HG03064 (cell line): ENCODE data around the gene CA11.
A peak's percentile ranks its signal among the peaks of the same experiment; 100 is the strongest.
"Not testable (repeated sequence)": the region's sequence is repeated elsewhere in the genome, so short reads cannot be mapped to it uniquely, and the experiment has no call there.

ENCODE experiments used
- ATAC-seq: cut with Tn5 transposase; IDR thresholded peaks from one replicate; pipeline ENCODE4 v1.9.1; 2021; ENCODE audit warnings: low read depth; ENCODE audit not compliant: unreplicated experiment

Gene CA11

DNA sequence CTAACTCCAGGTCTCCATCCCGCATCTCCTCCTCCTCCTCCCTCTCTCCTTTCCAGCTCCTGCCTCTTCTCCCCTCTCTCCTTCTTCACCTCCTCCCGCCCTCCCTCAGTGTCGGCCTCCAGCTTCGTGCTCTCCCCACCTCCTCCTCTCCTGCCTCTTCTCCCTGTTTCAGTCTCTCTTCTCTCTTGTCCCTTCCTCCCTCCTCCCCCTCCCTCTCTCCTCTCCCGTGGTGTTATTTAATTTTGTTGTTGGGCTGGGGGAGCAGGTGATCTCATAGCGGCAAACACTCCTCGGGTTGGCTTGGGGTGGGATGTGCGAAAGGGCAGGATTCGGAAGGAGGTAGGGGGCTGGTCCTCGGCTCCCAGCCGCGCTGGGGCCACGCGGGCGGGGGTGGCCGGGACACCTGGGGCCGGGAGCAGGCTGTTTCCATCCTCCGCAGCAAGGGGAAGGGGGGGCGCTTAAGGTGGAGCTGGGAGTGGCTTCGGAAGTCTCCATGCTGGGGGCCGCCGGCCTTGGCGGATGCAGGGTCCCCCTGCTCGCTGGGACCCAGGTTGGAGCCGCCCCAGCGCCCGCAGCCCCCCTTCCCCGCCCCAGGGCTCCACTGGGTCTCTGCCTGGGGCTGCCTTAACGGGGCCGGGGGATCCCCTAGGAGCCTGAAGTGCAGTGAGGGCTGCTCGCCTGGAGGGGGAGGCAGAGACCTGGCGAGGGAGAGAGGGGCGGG, at the start of gene CA11:
CA11 (minus strand) TSS at position 187 of the 721 bp plus-strand sequence. CDS start 555 bp downstream, outside the sequence.
- ATAC-seq: peak; percentile 68

DNA sequence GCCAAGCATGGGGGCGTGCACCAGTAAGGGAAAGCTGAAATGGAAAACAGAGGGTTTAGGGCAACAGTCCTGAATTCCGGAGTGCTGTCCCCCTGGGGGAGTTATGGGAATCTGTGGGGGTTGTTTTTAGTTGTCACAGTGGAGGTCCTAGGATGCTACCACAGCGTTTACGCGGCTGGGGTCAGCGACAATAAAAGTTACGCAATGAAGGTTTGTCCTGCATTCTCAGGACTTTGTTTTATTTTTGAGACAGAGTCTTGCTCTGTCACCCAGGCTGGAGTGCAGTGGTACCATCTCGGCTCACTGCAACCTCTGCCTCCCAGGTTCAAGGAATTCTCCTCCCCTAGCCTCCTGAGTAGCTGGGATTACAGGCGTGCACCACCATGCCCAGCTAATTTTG, 47.6 kb upstream of the CA11 start:
- not testable (repeated sequence) for ATAC-seq

DNA sequence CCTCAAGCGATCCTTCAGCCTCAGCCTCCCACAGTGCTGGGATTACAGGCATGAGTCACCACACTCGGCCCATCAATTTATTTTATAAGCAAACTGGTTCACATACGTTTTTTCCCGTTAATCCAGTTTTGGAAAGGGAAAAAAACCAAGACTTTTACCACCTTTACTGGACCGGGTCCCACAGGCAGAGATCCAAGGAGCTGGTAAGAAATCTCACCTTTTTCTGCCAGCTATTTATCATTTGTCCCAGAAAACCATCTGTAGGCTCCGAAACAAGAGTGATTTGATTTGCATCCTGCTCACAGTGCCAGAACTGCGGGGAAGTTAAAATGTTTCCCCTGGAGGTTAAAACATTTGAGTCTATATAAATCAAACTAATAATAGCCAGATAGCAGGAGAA, 43.5 kb upstream of the CA11 start:
- ATAC-seq: no peak

DNA sequence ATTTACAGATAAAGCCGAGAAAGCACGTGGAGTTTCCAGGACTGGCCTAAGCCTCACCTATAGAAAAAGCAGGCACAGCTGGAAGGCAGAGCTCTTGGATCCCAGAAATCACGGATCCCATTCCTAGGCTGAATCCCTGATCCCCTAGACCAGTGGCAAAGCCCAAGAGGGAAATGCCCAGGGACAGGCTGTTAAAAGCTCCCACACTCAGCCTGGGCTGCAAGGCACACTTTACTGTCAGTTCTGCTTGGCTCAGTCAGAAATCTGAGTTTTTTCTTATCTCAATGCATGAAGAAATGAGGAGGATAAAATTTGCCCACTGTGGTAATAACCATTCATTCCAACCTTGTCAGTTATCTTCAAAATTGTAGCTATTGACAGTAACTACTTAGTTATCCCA, 41.8 kb upstream of the CA11 start:
- no peak for ATAC-seq

DNA sequence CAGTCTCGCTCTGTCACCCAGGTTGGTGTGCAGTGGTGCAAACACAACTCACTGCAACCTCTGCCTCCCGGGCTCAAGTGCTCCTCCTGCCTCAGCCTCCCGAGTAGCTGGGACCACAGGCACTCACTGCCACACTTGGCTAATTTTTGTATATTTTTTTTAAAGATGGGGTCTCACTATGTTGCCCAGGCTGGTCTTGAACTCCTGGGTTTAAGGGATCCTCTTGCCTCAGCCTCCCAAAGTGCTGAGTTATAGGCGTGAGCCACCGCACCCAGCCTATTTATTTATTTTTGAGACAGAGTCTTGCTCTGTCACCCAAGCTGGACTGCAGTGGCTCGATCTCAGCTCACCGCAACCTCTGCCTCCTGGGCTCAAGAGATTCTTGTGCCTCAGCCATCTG, 40.6 kb upstream of the CA11 start:
- not testable (repeated sequence) for ATAC-seq

DNA sequence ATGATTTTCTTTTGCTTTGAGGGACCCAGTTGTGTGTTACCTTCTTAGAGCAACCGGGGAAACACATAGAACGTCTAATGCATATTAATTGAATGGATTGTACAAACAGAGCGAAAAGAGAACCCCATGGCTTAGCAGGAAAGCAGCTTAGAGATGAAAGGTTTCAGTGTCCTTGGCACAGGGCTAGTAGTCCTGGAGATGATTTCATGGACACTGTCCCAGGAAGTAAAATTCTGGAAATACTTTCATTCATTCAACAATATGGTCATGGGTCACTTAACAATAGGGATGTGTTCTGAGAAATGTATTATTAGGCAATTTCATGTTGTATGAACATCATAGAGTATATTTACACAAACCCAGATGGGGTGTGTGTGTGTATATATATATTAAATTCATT, 40.1 kb upstream of the CA11 start:
- ATAC-seq: no peak

DNA sequence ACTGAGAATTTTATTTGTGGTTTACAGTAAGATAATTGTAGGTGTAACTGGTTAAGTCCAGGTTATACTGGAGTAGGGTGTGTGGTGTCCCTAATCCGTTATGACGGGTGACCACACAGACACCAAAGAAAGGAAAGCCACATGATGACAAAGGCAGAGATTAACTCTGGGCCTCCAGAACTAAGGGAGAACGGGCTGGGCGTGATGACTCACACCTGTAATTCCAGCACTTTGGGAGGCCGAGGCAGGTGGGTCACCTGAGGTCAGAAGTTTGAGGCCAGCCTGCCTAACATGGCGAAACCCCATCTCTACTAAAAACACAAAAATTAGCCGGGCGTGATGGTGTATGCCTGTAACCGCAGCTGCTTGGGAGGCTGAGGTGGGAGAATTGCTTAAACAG, 39.6 kb upstream of the CA11 start:
- ATAC-seq: no peak

DNA sequence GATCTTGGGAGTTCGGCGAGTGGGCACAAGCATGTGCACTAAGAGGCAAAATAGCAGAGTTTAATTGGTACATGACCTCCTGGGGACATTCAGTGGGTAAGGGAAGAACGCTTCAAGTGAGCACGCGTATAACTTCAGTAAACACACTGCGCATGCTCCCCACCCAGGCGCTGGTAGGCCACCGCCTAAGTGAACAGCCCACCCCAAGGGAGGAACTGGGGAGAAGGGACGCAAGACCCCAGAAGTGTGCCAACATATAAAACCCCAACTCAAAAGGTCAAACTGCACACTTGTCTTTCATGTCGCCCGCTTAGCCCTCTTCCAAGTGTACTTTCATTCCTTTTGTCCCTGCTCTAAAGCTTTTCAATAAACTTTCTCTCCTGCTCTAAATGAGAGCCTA, 37.4 kb upstream of the CA11 start:
- no peak for ATAC-seq

DNA sequence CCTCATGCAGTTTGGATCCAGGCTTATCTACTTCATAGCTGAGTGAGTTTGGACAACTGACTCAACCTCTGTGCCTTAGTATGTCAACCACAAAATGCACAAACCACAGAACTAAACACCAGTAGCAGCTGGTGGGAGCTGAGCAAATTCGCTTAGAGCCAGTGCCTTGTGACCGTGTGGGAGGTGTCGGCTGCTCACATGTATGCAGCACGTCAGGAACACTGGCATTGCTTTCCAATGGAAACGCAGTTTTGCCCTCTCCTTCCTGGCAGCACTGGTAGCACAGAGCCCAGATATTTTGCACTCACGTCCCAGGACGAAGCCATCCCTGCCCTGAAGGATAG, 35.1 kb upstream of the CA11 start:
- ATAC-seq: no peak

DNA sequence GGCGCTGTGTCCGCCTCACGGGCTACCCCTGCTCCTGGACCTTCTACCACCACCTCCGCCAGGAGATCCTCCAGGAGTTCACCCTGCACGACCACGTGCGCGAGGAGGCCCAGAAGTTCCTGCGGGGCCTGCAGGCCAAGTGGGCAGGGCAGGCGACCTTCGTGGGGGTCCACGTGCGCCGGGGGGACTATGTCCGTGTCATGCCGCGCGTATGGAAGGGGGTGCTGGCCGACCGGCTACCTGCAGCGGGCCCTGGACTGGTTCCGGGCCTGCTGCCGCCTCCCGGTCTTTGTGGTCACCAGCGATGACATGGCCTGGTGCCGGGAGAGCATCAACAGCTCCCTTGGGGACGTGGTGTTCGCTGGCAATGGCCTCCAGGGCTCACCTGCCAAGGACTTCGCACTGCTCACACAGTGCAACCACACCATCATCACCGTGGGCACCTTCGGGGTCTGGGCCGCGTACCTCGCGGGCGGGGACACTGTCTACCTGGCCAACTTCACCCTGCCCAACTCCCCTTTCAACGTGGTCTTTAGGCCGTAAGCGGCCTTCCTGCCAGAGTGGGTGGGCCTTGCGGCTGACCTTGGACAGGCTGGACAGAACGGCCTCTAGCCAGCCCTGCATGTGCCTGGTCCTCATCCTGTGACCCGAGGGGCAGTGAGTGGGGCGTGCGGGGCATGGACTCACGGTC, 34.6 kb upstream of the CA11 start:
- ATAC-seq: no peak

DNA sequence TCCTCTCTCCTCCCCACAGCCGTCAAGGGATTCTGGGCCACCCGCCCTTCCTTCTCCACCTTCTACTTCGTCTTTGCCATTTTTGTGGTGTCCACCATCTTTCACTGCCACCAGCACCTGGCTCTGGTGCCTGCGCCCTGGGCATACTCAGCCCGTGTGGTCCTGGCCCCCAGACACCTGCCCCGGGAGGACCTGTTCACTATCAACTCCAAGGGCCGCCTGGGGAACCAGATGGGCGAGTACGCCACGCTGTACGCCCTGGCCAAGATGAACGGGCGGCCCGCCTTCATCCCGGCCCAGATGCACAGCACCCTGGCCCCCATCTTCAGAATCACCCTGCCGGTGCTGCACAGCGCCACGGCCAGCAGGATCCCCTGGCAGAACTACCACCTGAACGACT, 34.0 kb upstream of the CA11 start:
- not testable (repeated sequence) for ATAC-seq

DNA sequence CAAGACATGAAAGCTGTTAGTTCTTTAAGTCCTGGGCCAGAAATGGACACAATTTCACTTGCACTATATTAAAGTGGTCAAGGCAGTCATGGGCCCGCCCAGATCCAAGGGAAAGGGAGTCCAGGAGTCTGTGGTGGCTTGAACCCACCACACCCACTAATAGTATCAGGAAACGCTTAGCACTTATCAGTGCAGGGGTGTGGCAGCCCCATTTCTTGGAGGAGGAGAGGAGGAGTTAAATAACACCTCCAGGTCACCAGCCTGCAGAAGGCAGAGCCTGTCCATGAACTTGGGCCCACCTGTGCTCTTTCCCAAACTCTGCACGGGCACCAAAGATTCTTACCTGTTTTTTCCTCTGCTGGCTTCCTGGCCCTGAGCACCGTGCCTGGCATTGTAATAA, 32.2 kb upstream of the CA11 start:
- ATAC-seq: no peak

DNA sequence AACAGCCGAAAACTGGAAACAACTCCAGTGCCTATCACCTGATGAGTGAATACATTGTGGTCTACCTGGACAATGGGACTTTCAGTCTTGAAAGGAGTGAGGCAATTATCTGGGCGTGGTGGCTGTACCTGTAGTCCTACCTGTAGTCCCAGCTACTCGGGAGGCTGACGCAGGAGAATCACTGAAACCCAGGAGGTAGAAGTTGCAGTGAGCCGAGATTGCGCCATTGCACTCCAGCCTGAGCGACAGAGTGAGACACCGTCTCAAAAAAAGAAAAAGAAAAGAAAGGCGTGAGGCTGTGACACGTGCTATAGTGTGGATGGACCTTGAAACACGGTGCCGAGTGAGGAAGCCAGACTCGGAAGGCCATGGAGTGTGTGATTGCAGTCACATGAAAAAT, 30.9 kb upstream of the CA11 start:
- no peak for ATAC-seq

DNA sequence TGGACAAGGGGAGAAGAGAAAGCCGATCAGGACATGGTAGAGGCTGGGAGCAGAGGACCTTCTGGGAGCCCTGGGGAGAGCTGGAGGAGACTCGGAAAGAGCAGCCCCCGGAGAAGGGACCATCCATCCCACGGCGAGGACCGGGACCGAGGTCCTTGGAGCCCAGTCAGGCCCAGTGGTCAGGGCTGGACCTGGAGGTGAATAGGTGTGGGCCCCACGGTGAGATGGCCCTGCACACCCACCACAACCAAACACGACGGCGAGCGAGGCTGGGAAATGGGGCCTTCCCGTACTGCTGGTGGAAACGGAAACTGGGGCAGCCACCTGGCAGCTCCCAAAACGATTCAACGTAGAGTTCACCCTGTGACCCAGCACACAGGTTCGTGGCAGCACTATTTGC, 30.5 kb upstream of the CA11 start:
- ATAC-seq: no peak

DNA sequence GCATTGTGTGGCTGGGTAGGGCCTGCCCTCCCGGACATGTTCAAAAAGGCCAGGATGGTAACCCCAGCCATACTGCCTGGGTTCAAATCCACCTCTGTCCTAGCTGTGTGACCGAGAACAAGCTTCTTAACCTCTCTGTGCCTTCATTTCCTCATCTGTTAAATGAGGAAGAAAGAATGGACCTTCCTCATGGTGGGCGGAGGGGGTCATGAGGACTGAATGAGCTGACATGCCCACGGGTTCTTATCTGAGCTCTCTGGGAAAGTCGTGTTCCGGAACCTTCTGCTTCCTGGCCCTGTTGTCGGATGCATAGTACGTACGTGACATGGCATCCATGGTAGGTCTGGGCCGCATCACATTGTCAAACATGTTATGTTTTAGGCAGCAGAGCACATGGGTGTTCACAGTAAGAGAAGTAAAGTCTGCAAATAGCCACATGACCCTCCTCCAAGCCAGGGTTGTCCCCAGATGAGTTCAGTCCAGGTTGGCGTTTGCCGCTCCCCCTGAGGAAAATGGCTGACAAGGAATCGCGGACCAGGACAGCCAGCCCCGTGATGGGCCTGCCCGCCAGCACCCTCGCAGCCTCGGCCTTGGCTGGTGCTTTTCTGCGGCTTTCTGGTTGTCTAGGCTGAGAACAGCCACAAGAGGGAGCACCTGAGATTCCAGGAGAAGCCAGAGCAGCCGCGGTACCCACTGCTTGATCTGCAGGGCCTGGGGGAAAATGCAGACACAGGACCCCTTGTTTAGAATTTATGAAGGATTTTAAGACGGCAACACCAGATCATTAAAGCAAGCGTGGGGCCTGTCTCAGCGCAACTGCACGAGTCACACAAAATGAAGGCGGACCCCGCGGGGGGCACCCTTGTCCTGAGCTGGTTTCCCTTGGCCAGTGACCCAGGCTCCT, 29.2 kb upstream of the CA11 start:
- ATAC-seq: no peak

DNA sequence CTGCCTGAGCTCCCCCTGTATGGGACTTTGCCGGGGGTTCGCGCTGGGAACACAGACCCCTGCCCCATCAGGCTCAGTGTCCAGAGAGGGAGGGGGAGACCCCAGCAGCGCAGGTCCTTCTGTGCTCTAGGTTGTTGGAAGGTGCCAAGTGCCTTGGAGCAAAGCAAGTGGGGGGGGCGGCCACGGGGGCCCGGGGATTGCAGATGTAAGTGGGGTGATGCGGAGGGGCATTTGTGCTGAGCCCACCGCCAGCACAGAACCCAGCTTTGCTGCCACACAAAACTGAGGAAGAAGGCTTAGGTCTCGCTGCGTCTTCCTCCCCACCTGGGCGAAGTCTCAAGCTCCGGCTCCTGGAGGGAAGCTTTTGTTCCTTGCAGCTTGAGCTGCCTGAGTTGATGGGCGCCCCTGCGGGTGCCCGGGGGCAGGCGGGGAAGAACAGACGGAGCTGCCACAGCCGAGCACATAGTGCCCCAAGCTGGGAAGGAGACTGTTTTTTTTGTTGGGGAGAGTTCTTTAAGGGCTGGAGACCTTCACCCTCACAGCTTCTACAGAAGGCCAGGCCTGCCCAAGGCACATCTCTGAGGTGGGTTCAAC, 28.3 kb upstream of the CA11 start:
- ATAC-seq: no peak

DNA sequence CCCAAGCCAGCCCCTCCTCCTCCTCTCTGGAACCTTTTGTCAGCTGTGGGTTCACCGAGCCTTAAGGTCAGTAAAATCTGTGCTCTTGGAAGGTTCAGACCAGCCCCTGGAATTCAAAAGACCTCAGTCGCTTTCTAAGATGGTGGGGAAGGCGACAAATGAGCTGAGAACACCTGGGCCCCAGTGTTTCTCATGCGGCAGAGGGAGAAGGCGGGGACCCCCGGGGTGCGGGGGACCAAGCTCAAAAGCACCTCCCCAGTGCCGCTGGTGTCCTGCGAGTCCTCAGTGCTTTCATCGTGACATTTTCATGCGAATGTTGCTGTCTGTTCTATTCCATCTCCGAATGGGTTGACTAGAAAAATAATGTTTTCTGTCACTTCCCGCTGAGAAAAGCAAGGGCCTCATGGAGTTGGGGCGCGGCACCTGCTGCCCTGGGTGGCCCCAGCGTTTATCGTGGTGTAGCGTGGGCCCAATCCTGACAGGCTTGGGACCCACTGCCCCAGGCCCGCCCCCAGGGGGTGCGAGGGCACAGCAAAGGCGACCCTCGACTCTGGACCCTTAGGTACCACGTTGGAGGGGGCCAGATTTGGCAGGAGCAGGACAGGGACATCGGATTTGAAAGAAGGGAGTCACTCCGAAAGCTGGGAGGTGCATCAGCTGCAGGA, 27.6 kb upstream of the CA11 start:
- ATAC-seq: no peak

DNA sequence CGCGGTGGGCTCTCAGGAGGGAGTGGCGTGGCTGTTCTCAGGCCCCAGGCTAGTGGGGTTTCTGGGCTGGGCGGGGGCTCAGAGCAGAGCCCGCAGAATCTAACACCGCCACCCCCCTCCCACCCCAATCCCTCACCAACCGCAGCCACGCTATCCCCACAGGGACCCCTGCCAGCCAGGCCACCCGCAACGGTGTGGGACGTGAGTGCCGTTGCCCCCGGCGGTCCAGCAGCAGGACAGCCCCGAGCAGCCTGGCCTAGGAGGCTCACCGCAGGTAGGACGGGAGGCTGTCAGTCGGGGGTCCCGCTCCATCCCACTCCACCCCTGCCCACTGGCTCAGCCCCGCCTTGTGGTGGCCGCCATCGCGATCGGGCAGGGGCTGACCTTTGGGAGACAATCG, 27.0 kb upstream of the CA11 start, which contains the start of gene NTN5:
NTN5 (minus strand) TSS at position 24 of the 400 bp plus-strand sequence. CDS start 2,031 bp downstream, outside the sequence.
- ATAC-seq: no peak

DNA sequence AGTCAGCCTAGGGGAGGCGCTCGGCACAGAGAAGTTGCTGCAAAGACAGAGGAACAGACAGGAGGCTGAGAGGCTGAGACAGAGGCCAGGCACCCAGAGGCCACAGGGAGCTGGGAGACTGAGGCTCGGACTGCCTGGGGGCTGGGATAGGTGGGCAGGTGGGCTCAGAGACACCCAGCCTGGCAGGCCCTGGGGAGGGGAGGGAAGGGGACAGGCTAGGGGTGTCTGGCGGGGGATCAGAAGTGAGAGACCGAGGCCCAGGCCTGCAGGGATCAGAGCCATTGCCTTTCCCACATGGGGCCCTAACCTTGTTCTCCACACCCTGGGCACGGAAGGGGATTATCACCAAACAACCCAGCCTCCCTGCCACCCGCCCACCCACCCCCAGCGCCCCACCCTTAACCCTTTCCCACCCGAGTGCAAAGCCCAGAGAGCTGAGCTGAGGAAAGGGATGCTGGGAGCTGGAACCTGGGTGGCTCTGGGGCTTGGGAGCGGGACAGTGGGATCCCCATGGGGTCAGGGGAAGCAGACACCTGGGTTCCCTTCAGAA, 25.5 kb upstream of the CA11 start:
- ATAC-seq: no peak
